GM18507 (cell line): Measurements from ENCODE around the gene PAK4.

Source experiments
- DNase-seq: peaks from one replicate; pipeline ENCODE4 v3.0.0; 2011; ENCODE audit warnings: low read depth; ENCODE audit not compliant: insufficient read length; ENCODE audit errors: extremely low spot score
- FAIRE-seq: peaks from 2 replicates; lab custom pipeline; 2011; peaks lifted over from hg19 to GRCh38; lab: Jason Lieb, UNC

PAK4 gene

GRCh38 chr19:39126312-39127187, 964 bp downstream of the PAK4 start:
- FAIRE-seq (no peak), DNase-seq (no peak)

- DNase-seq (no peak), FAIRE-seq (no peak)
These were observed 2.4 kb downstream of the PAK4 start for GRCh38 chr19:39127812-39128515.

- FAIRE-seq (no peak), DNase-seq (no peak)
These were observed 3.0 kb downstream of the PAK4 start for GRCh38 chr19:39128516-39129079.

GRCh38 chr19:39129116-39129515, 3.5 kb downstream of the PAK4 start:
- FAIRE-seq (no peak), DNase-seq (no peak)

- FAIRE-seq (no peak), DNase-seq (no peak)
These were observed 5.0 kb downstream of the PAK4 start for GRCh38 chr19:39130337-39131254.

GRCh38 chr19:39131255-39131755, 5.7 kb downstream of the PAK4 start:
- FAIRE-seq (no peak), DNase-seq (no peak)

GRCh38 chr19:39132344-39132969, 6.9 kb downstream of the PAK4 start:
- DNase-seq = no peak
- FAIRE-seq = no peak

GRCh38 chr19:39133431-39134270, 8.1 kb downstream of the PAK4 start:
- no peak for DNase-seq
- no peak for FAIRE-seq

GRCh38 chr19:39135701-39136100, 10.1 kb downstream of the PAK4 start:
- DNase-seq (no peak), FAIRE-seq (no peak)

- FAIRE-seq (no peak), DNase-seq (no peak)
These were observed 10.8 kb downstream of the PAK4 start for GRCh38 chr19:39136225-39136940.

- DNase-seq (no peak), FAIRE-seq (no peak)
These were observed 11.5 kb downstream of the PAK4 start for GRCh38 chr19:39137131-39137530.

GRCh38 chr19:39138221-39139211, 12.9 kb downstream of the PAK4 start:
- FAIRE-seq (no peak), DNase-seq (no peak)

GRCh38 chr19:39139305-39139874, 13.8 kb downstream of the PAK4 start:
- no peak for DNase-seq
- FAIRE-seq = no peak

GRCh38 chr19:39139971-39140453, 14.4 kb downstream of the PAK4 start:
- FAIRE-seq (no peak), DNase-seq (no peak)

GRCh38 chr19:39140594-39140993, 15.0 kb downstream of the PAK4 start:
- FAIRE-seq (no peak), DNase-seq (no peak)

- DNase-seq = no peak
- FAIRE-seq = no peak
These were observed 16.3 kb downstream of the PAK4 start for GRCh38 chr19:39141929-39142328.
